Measurements from ENCODE around the gene IP6K2. TPM values are rescaled to one million over a fixed set of nuclear protein-coding genes. Genes with fewer than 3 reads are reported as not detected.
A peak's percentile ranks its signal among the peaks of the same experiment; 100 is the strongest.

Gene IP6K2
- total RNA-seq, 3 donors from 2014 or later: 99.3 to 199 (median 137) TPM

DNA sequence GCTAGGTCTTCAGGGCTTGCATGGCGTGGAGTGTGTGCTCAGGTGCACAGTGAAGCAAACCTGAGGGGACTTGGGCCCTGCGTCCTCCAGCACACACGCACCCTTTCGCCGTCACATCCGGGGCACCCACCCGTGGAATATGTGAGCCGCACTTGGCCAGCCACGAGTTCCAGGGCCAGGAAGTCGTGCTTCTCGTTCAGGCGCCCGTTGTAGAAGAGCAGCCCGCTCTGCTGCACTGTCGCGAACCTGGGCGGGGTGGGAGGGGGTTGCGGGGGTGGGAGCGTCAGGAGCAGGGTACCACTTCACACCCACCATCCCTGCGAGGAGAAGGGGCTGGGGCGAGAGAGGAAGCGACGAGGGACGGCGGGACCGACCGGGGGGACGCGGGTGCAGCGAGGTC lies 61.4 kb downstream of the IP6K2 start:
- ATAC-seq (peak; percentile 12), DNase-seq (no peak)
- intact Hi-C loops (cut with DNase I, micrococcal nuclease): no loop called here
- H3K9me3 ChIP-seq: no peaks in the 10 kb centered on the region
- no peaks in the 10 kb centered on the region for H3K36me3 ChIP-seq (ENCODE audit: low read depth)
- H3K4me3 ChIP-seq: no peak overlapping the region
- TF ChIP-seq CTCF (IDR thresholded peaks at IDR 0.05): no peak
- no peaks in the 10 kb centered on the region for H3K4me1 ChIP-seq (ENCODE audit: low read depth)

DNA sequence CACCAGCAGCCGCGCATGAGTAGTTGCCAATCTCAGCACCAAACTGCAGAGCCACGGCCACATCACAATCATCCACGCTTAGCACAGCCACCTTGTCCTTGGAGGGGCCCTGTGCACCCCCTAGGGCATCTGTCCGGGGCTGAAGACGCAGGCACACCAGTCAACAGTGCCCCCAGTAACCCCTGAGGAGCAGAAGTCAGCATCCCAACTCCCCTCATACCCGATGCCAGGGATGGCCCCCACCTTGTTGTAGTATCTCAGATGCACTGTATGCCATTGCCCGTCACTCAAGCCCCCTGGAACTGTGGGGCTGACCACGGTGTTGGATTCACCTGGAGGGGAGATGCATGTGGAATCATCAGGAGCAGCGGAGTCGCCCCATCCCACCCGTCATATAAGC lies 62.0 kb downstream of the IP6K2 start:
- TF ChIP-seq CTCF (IDR thresholded peaks at IDR 0.05): no peak
- Histone ChIP-seq H3K9me3 (no peaks in the 10 kb centered on the region), H3K4me3 (no peak overlapping the region), H3K36me3 (ENCODE audit: low read depth) (no peaks in the 10 kb centered on the region), H3K4me1 (ENCODE audit: low read depth) (no peaks in the 10 kb centered on the region)
- DNase-seq (no peak), ATAC-seq (no peak)
- intact Hi-C loops (cut with DNase I, micrococcal nuclease): no loop called here

DNA sequence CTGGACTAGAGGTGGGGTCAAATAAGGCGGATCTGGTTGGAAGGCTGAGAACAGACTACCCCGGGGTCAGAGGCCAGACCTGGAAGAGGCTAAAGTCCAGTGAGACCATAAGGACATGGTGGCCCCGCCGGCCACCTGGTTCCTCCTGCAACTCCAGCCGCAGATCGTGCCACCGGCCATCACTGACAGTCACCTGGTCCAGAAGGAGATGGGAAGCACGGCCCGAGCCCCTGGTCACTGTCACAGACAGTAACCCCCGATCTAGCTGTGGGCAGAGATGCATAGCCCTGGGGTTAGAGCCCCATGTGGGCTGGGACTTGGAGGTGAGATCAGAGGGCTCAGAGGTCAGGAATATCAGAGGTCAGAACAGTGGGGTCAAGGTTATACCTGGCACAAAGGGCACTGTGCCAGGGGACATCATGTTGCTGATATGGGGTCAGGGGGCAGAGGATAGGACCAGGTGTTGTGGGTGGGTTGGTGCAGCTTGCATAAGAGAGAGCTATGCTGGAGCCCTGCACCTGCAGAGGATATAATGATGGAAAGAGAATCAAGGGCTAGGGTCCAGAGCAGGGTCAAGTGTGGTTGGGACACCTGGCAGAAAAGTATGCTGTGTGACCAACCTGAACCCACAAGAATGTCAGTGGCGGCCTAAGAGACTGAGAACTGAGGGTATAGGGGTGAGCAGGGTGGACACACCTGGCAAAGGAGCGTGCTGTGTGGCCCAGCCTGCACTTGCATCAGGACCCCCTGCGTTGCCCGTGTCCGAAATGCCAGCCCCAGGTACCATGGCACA lies 63.9 kb downstream of the IP6K2 start:
- no peak for ATAC-seq
- intact Hi-C loops (cut with DNase I, micrococcal nuclease): no loop called here
- no peaks in the 10 kb centered on the region for H3K36me3 ChIP-seq (ENCODE audit: low read depth)
- no peaks in the 10 kb centered on the region for H3K9me3 ChIP-seq
- no peak for DNase-seq
- no peaks in the 10 kb centered on the region for H3K4me1 ChIP-seq (ENCODE audit: low read depth)
- no peak overlapping the region for H3K4me3 ChIP-seq
- no peak for TF ChIP-seq CTCF (IDR thresholded peaks at IDR 0.05)

- no peak for DNase-seq
- Histone ChIP-seq H3K36me3 (ENCODE audit: low read depth) (no peaks in the 10 kb centered on the region), H3K4me1 (ENCODE audit: low read depth) (no peaks in the 10 kb centered on the region), H3K9me3 (no peaks in the 10 kb centered on the region), H3K4me3 (no peak overlapping the region)
- ATAC-seq: no peak
- intact Hi-C loops (cut with DNase I, micrococcal nuclease): no loop called here
- TF ChIP-seq CTCF (IDR thresholded peaks at IDR 0.05): no peak
Observed at GRCh38 chr3:48651771-48652170, 65.2 kb downstream of the IP6K2 start.

GRCh38 chr3:48650723-48651122 lies 66.3 kb downstream of the IP6K2 start:
- H3K9me3 ChIP-seq: no peaks in the 10 kb centered on the region
- H3K4me1 ChIP-seq (ENCODE audit: low read depth): no peaks in the 10 kb centered on the region
- peak; percentile 73 for ATAC-seq
- TF ChIP-seq CTCF (IDR thresholded peaks at IDR 0.05): no peak
- intact Hi-C loops (cut with DNase I, micrococcal nuclease): no loop called here
- peak in 2 of 3 donors; percentile 48 to 52 for DNase-seq
- H3K36me3 ChIP-seq (ENCODE audit: low read depth): no peaks in the 10 kb centered on the region
- H3K4me3 ChIP-seq: no peak overlapping the region

All from mucosa of descending colon (tissue), 3 donors.